Measurements from ENCODE around the gene C1orf52. TPM values are rescaled to one million over a fixed set of nuclear protein-coding genes. Genes with fewer than 3 reads are reported as not detected.

Gene C1orf52
- polyA plus RNA-seq, 2 of the 4 experiments (the other 2 are of a cell fraction): 12.2 to 22.4 TPM

GRCh38 chr1:85300140-85300539 lies 40.7 kb upstream of the C1orf52 start:
- POLR2A ChIA-PET: no interaction called here

GRCh38 chr1:85297855-85298629 lies 38.6 kb upstream of the C1orf52 start:
- Histone ChIP-seq H3K4me2 (peak overlapping the region; percentile 78), H3K9me3 (no peaks in the 10 kb centered on the region), H3K4me1 (peaks cover 20% of the 10 kb centered on the region), H3K4me3 (no peak overlapping the region), H3K27ac (peak overlapping the region; percentile 65 to 80)
- ChIA-PET POLR2A (interaction anchor here (1.4 to 1.5 kb wide), 2 partner anchors 22 to 39 kb away, joined by 4 to 7 read pairs; partner anchors contain the start of genes BCL10 and C1orf52), CTCF (interaction anchor here (1.3 to 4.6 kb wide), 4 partner anchors 10 to 410 kb away, joined by 3 to 46 read pairs (median 6); partner anchors contain the start of genes C1orf52 and ZNHIT6)
- FAIRE-seq (no peak), DNase-seq (ENCODE audit: low read depth in 1 of 2, low spot score in 1 of 2) (peak; percentile 59 to 86), ATAC-seq (peak; percentile 70 to 84)
- no peak for TF ChIP-seq RNF2 (IDR thresholded peaks at IDR 0.05; ENCODE audit: borderline replicate concordance, low read depth)
- TF ChIP-seq FOSL2 (IDR thresholded peaks at IDR 0.05): peak; percentile 70
- TF ChIP-seq FOSL2 (CRISPR knock-in tag; IDR thresholded peaks at IDR 0.05): peak; percentile 83
- peak; percentile 67 for TF ChIP-seq MAX (IDR thresholded peaks at IDR 0.05)
- peak in 1 of 2 experiments; percentile 64; a peak in 2 of 5 replicates for TF ChIP-seq JUN (IDR thresholded peaks at IDR 0.05)
- peak; percentile 66 for TF ChIP-seq GATA3 (IDR thresholded peaks at IDR 0.05; ENCODE audit: borderline replicate concordance)
- peak; percentile 74 for TF ChIP-seq JUNB (IDR thresholded peaks at IDR 0.05)
- TF ChIP-seq ESRRA (IDR thresholded peaks at IDR 0.05; ENCODE audit: borderline replicate concordance, low read length): no peak
- TF ChIP-seq CHD4 (IDR thresholded peaks at IDR 0.05; ENCODE audit: borderline replicate concordance): no peak
- TF ChIP-seq SMC3 (IDR thresholded peaks at IDR 0.05): 0 out of 3 replicates have a peak, but pooled peaks have one; percentile 7
- TF ChIP-seq E2F6 (IDR thresholded peaks at IDR 0.05; ENCODE audit: borderline replicate concordance, low read depth): no peak
- peak in 1 of 2 experiments; percentile 16; a peak in 1 of 5 replicates for TF ChIP-seq EP300 (IDR thresholded peaks at IDR 0.05)
- 3% methylated on average over 11 of the region's 11 CpGs for WGBS (ENCODE audit: missing lambda C conversion rate)

More at GRCh38 chr1:85300140-85300539, 40.7 kb upstream of the C1orf52 start:
- H3K4me3 ChIP-seq: no peak overlapping the region
- H3K4me1 ChIP-seq: peaks cover 20% of the 10 kb centered on the region
- no peaks in the 10 kb centered on the region for H3K9me3 ChIP-seq
- TF ChIP-seq HEYL (CRISPR knock-in tag; IDR thresholded peaks at IDR 0.05) (no peak), HOXB5 (CRISPR knock-in tag; IDR thresholded peaks at IDR 0.05) (no peak), SREBF2 (IDR thresholded peaks at IDR 0.05) (no peak), TFCP2L1 (CRISPR knock-in tag; IDR thresholded peaks at IDR 0.05) (no peak), NFE2L2 (conservative IDR thresholded peaks at IDR 0.05; ENCODE audit: low read length) (no peak), JUNB (IDR thresholded peaks at IDR 0.05) (no peak), NR3C1 (IDR thresholded peaks at IDR 0.05) (no peak), EHMT2 (IDR thresholded peaks at IDR 0.05; ENCODE audit: low read depth) (no peak), CBX2 (IDR thresholded peaks at IDR 0.05; ENCODE audit: borderline replicate concordance, low read depth) (no peak), ESRRA (IDR thresholded peaks at IDR 0.05; ENCODE audit: borderline replicate concordance, low read length) (no peak)
- TF ChIP-seq, protein P1, sequence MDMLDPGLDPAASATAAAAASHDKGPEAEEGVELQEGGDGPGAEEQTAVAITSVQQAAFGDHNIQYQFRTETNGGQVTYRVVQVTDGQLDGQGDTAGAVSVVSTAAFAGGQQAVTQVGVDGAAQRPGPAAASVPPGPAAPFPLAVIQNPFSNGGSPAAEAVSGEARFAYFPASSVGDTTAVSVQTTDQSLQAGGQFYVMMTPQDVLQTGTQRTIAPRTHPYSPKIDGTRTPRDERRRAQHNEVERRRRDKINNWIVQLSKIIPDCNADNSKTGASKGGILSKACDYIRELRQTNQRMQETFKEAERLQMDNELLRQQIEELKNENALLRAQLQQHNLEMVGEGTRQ (IDR thresholded peaks at IDR 0.05): no peak
- TF ChIP-seq, protein P2, sequence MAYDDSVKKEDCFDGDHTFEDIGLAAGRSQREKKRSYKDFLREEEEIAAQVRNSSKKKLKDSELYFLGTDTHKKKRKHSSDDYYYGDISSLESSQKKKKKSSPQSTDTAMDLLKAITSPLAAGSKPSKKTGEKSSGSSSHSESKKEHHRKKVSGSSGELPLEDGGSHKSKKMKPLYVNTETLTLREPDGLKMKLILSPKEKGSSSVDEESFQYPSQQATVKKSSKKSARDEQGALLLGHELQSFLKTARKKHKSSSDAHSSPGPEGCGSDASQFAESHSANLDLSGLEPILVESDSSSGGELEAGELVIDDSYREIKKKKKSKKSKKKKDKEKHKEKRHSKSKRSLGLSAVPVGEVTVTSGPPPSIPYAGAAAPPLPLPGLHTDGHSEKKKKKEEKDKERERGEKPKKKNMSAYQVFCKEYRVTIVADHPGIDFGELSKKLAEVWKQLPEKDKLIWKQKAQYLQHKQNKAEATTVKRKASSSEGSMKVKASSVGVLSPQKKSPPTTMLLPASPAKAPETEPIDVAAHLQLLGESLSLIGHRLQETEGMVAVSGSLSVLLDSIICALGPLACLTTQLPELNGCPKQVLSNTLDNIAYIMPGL (CRISPR knock-in tag; IDR thresholded peaks at IDR 0.05; ENCODE audit: borderline replicate concordance): no peak
- TF ChIP-seq, protein P3, sequence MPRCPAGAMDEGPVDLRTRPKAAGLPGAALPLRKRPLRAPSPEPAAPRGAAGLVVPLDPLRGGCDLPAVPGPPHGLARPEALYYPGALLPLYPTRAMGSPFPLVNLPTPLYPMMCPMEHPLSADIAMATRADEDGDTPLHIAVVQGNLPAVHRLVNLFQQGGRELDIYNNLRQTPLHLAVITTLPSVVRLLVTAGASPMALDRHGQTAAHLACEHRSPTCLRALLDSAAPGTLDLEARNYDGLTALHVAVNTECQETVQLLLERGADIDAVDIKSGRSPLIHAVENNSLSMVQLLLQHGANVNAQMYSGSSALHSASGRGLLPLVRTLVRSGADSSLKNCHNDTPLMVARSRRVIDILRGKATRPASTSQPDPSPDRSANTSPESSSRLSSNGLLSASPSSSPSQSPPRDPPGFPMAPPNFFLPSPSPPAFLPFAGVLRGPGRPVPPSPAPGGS (IDR thresholded peaks at IDR 0.05): no peak
- TF ChIP-seq, protein P4, sequence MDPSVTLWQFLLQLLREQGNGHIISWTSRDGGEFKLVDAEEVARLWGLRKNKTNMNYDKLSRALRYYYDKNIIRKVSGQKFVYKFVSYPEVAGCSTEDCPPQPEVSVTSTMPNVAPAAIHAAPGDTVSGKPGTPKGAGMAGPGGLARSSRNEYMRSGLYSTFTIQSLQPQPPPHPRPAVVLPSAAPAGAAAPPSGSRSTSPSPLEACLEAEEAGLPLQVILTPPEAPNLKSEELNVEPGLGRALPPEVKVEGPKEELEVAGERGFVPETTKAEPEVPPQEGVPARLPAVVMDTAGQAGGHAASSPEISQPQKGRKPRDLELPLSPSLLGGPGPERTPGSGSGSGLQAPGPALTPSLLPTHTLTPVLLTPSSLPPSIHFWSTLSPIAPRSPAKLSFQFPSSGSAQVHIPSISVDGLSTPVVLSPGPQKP (IDR thresholded peaks at IDR 0.05; ENCODE audit: low read depth, low read length): no peak
- H3K27ac ChIP-seq: 0 out of 6 replicates have a peak overlapping the region, but pooled peaks of 1 of the 2 experiments have one; percentile 13
- FAIRE-seq: no peak
- CTCF ChIA-PET: interaction anchor here (0.6 kb wide), 1 partner anchor 202 kb away, joined by 3 read pairs; no protein-coding TSS in a partner anchor
- no peak for ATAC-seq
- WGBS (ENCODE audit: missing lambda C conversion rate): 81% methylated on average over 3 of the region's 3 CpGs
- no peak overlapping the region for H3K4me2 ChIP-seq
- DNase-seq (ENCODE audit: low read depth in 1 of 2, low spot score in 1 of 2): no peak

All from A549 (cell line).